ENCODE measurements around the gene HNRNPAB.
A peak's percentile ranks its signal among the peaks of the same experiment; 100 is the strongest.

Gene HNRNPAB

DNA sequence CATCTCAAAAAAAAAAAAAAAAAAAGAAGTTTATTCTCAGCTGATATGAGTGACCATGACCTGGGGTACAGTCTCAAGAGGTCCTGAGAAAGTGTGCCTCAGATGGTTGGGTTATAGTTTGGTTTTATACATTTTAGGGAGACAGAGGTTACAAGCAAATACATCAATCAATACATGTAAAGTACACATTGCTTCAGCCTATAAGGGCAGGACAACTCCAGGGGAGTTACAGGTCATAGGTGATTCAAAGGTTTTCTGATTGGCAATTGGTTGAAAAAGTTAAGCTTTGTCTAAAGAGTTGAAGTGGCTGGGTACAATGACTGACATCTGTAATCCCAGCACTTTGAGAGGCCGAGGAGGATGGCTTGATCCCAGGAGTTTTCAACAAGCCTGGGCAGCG lies 14.9 kb upstream of the HNRNPAB start:
- TF ChIP-seq CREB1 (IDR thresholded peaks at IDR 0.05; ENCODE audit: low read depth) = no peak
- TF ChIP-seq RAD21 (IDR thresholded peaks at IDR 0.05; ENCODE audit: low read depth) = no peak
- TF ChIP-seq EP300 (IDR thresholded peaks at IDR 0.05; ENCODE audit: borderline replicate concordance) = no peak
- no peak for TF ChIP-seq EGR1 (IDR thresholded peaks at IDR 0.05)
- TF ChIP-seq, protein P1, sequence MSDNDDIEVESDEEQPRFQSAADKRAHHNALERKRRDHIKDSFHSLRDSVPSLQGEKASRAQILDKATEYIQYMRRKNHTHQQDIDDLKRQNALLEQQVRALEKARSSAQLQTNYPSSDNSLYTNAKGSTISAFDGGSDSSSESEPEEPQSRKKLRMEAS (IDR thresholded peaks at IDR 0.05) = no peak
- no peak for TF ChIP-seq FOXM1 (IDR thresholded peaks at IDR 0.05; ENCODE audit: borderline replicate concordance, low read depth)
- TF ChIP-seq YY1 (IDR thresholded peaks at IDR 0.05; ENCODE audit: low read depth) = no peak
- TF ChIP-seq NFIC (IDR thresholded peaks at IDR 0.05) = no peak
- TF ChIP-seq CEBPB (IDR thresholded peaks at IDR 0.05) = no peak
- TF ChIP-seq, protein P2, sequence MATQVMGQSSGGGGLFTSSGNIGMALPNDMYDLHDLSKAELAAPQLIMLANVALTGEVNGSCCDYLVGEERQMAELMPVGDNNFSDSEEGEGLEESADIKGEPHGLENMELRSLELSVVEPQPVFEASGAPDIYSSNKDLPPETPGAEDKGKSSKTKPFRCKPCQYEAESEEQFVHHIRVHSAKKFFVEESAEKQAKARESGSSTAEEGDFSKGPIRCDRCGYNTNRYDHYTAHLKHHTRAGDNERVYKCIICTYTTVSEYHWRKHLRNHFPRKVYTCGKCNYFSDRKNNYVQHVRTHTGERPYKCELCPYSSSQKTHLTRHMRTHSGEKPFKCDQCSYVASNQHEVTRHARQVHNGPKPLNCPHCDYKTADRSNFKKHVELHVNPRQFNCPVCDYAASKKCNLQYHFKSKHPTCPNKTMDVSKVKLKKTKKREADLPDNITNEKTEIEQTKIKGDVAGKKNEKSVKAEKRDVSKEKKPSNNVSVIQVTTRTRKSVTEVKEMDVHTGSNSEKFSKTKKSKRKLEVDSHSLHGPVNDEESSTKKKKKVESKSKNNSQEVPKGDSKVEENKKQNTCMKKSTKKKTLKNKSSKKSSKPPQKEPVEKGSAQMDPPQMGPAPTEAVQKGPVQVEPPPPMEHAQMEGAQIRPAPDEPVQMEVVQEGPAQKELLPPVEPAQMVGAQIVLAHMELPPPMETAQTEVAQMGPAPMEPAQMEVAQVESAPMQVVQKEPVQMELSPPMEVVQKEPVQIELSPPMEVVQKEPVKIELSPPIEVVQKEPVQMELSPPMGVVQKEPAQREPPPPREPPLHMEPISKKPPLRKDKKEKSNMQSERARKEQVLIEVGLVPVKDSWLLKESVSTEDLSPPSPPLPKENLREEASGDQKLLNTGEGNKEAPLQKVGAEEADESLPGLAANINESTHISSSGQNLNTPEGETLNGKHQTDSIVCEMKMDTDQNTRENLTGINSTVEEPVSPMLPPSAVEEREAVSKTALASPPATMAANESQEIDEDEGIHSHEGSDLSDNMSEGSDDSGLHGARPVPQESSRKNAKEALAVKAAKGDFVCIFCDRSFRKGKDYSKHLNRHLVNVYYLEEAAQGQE (IDR thresholded peaks at IDR 0.05; ENCODE audit: low read depth) = no peak
- no peak for TF ChIP-seq TAF1 (IDR thresholded peaks at IDR 0.05; ENCODE audit: low read depth)
- TF ChIP-seq, protein P3, sequence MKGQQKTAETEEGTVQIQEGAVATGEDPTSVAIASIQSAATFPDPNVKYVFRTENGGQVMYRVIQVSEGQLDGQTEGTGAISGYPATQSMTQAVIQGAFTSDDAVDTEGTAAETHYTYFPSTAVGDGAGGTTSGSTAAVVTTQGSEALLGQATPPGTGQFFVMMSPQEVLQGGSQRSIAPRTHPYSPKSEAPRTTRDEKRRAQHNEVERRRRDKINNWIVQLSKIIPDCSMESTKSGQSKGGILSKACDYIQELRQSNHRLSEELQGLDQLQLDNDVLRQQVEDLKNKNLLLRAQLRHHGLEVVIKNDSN (IDR thresholded peaks at IDR 0.05) = no peak
- no peak for TF ChIP-seq TEAD4 (IDR thresholded peaks at IDR 0.05)
- no peak for TF ChIP-seq ZBTB7A (IDR thresholded peaks at IDR 0.05; ENCODE audit: low read depth)
- no peak for TF ChIP-seq TCF12 (IDR thresholded peaks at IDR 0.05; ENCODE audit: low read depth)

DNA sequence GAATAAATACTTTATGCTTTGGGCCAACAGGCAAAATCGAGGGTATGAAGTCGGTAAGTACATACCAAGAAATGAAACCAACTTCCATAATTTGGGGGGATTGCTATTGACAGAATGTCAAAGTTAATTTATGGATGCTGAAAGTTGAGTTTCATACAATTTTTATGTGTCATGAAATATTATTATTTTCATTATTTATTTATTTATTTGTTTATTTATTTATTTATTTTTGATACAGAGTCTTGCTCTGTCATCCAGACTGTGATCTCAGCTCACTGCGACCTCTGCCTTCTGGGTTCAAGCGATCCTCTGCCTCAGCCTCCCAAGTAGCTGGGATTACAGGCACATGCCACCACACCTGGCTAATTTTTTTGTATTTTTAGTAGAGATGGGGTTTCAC lies 12.7 kb upstream of the HNRNPAB start:
- TF ChIP-seq TCF12 (IDR thresholded peaks at IDR 0.05; ENCODE audit: low read depth) = no peak
- TF ChIP-seq EP300 (IDR thresholded peaks at IDR 0.05; ENCODE audit: borderline replicate concordance) = no peak
- no peak for TF ChIP-seq CREB1 (IDR thresholded peaks at IDR 0.05; ENCODE audit: low read depth)
- TF ChIP-seq RAD21 (IDR thresholded peaks at IDR 0.05; ENCODE audit: low read depth) = no peak
- no peak for TF ChIP-seq TEAD4 (IDR thresholded peaks at IDR 0.05)
- TF ChIP-seq FOXM1 (IDR thresholded peaks at IDR 0.05; ENCODE audit: borderline replicate concordance, low read depth) = no peak
- TF ChIP-seq, protein P3 (IDR thresholded peaks at IDR 0.05) = no peak
- TF ChIP-seq, protein P2 (IDR thresholded peaks at IDR 0.05; ENCODE audit: low read depth) = no peak
- TF ChIP-seq YY1 (IDR thresholded peaks at IDR 0.05; ENCODE audit: low read depth) = no peak

DNA sequence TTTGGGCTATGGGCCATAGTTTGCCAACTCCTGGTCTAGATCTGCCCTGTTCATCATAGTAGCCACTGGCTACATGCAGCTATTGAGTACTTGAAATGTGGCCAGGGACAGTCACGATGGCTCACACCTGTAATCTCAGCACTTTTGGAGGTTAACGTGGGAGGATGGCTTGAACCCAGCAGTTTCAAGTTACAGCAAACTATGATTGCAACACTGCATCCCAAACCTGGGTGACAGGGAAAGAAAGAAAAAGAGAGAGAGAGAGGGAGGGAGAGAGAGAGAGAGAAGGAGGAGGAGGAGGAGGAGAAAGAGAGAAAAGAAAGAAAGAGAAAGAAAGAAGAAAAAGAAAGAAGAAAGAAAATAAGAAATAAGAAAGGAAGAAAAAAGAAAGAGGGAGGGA lies 12.1 kb upstream of the HNRNPAB start:
- TF ChIP-seq CEBPB (IDR thresholded peaks at IDR 0.05) (peak; percentile 73), TCF12 (IDR thresholded peaks at IDR 0.05; ENCODE audit: low read depth) (no peak)

DNA sequence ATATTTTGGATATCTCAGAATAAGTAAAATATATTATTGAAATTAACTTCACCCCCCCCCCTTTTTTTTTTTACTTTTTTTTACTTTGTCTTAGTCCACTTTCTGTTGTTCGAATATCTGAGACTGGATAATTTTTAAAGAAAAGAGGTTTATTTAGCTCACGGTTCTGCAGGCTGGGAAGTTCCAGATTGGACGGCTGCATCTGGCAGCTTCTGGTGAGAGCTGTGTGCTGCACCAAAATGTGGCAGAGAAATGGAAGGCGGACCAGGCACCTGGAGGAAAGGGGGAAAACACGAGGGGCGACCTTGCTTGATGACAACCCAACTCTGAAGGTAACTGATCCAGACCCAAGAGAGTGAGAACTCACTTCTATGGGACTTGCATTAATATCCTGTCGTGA lies 11.5 kb upstream of the HNRNPAB start:
- TF ChIP-seq NFIC (IDR thresholded peaks at IDR 0.05) (no peak), TCF12 (IDR thresholded peaks at IDR 0.05; ENCODE audit: low read depth) (no peak), FOXM1 (IDR thresholded peaks at IDR 0.05; ENCODE audit: borderline replicate concordance, low read depth) (no peak), EGR1 (IDR thresholded peaks at IDR 0.05) (no peak), EP300 (IDR thresholded peaks at IDR 0.05; ENCODE audit: borderline replicate concordance) (no peak), ZBTB7A (IDR thresholded peaks at IDR 0.05; ENCODE audit: low read depth) (no peak)
- TF ChIP-seq, protein P2 (IDR thresholded peaks at IDR 0.05; ENCODE audit: low read depth) = no peak

DNA sequence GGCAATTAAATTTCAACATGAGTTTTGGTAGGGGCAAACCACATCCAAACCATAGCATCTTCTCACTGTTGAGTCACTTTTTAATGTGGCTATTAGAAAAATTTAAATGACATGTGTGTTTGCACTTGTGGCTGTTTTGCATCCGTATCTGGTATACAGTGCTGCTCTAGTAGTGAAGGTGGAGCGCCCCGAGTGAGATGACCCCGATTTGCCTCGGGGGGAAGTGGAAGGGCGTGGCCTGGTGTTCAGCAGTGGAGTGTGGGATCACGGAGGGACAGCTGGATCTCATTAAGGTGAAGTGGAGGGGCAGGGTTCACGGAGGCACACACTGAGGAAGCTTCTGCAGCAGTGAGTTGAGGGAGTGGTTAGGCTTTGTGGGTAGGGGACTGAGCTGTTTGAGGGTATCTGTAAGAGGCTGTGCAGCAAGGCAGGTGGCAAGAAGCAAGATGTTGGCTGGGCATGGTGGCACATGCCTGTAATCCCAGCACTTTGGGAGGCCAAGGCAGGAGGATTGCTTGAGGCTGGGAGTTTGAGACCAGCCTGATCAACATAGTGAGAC lies 11.0 kb upstream of the HNRNPAB start:
- TF ChIP-seq TCF12 (IDR thresholded peaks at IDR 0.05; ENCODE audit: low read depth) (no peak), NFIC (IDR thresholded peaks at IDR 0.05) (no peak), RAD21 (IDR thresholded peaks at IDR 0.05; ENCODE audit: low read depth) (no peak), FOXM1 (IDR thresholded peaks at IDR 0.05; ENCODE audit: borderline replicate concordance, low read depth) (no peak), CREB1 (IDR thresholded peaks at IDR 0.05; ENCODE audit: low read depth) (no peak), EP300 (IDR thresholded peaks at IDR 0.05; ENCODE audit: borderline replicate concordance) (no peak), TAF1 (IDR thresholded peaks at IDR 0.05; ENCODE audit: low read depth) (no peak), YY1 (IDR thresholded peaks at IDR 0.05; ENCODE audit: low read depth) (no peak), EGR1 (IDR thresholded peaks at IDR 0.05) (no peak), TEAD4 (IDR thresholded peaks at IDR 0.05) (no peak), ZBTB7A (IDR thresholded peaks at IDR 0.05; ENCODE audit: low read depth) (no peak), CEBPB (IDR thresholded peaks at IDR 0.05) (no peak)
- TF ChIP-seq, protein P1 (IDR thresholded peaks at IDR 0.05) = no peak
- TF ChIP-seq, protein P2 (IDR thresholded peaks at IDR 0.05; ENCODE audit: low read depth) = no peak
- TF ChIP-seq, protein P3 (IDR thresholded peaks at IDR 0.05) = no peak

Measured in Ishikawa (cell line).